ENCODE measurements around the gene RNF40. TPM values are rescaled to one million over a fixed set of nuclear protein-coding genes. Genes with fewer than 3 reads are reported as not detected.
A peak's percentile ranks its signal among the peaks of the same experiment; 100 is the strongest.

RNF40 gene
- total and polyA plus RNA-seq, 4 donors = 25.9 to 55.4 (median 34.1) TPM

- WGBS = 77% methylated on average over 15 of the region's 15 CpGs
- Histone ChIP-seq H3K27me3 (ENCODE audit: control insufficient read depth in 4 of 4, insufficient read depth in 4 of 4, low read length in 3 of 4) (no peaks in the 10 kb centered on the region), H3K9ac (ENCODE audit: low read depth in 1 of 2, low read length in 2 of 2) (peak overlapping the region; percentile 95 to 98), H3K9me3 (ENCODE audit: control insufficient read depth in 4 of 4, low read length in 3 of 4) (no peaks in the 10 kb centered on the region), H3K27ac (ENCODE audit: low read depth in 1 of 2, low read length in 2 of 2) (peak overlapping the region in 1 of 2 donors; percentile 91), H3K4me1 (ENCODE audit: control insufficient read depth in 4 of 4, insufficient read depth in 4 of 4, low read length in 3 of 4) (peaks cover 4 to 29% (median 24%) of the 10 kb centered on the region in 4 donors), H3K4me3 (ENCODE audit: low read depth in 1 of 3, low read length in 3 of 3) (peak overlapping the region; percentile 78 to 98 (median 92)), H3K36me3 (ENCODE audit: control insufficient read depth in 4 of 4, insufficient read depth in 3 of 4, low read depth in 1 of 4, low read length in 3 of 4) (peaks cover 24 to 48% (median 41%) of the 10 kb centered on the region in 4 donors)
- TF ChIP-seq JUND (IDR thresholded peaks at IDR 0.05) = no peak
- DNase-seq (ENCODE audit: low spot score) = no peak
Measured at GRCh38 chr16:30762991-30763725, 1.0 kb downstream of the RNF40 start.

GRCh38 chr16:30764086-30764485 is 2.0 kb downstream of the RNF40 start:
- Histone ChIP-seq H3K9me3 (ENCODE audit: control insufficient read depth in 4 of 4, low read length in 3 of 4) (no peaks in the 10 kb centered on the region), H3K4me3 (ENCODE audit: low read depth in 1 of 3, low read length in 3 of 3) (no peak overlapping the region), H3K27ac (ENCODE audit: low read depth in 1 of 2, low read length in 2 of 2) (no peak overlapping the region), H3K9ac (ENCODE audit: low read depth in 1 of 2, low read length in 2 of 2) (no peak overlapping the region), H3K4me1 (ENCODE audit: control insufficient read depth in 4 of 4, insufficient read depth in 4 of 4, low read length in 3 of 4) (peaks cover 4 to 29% (median 24%) of the 10 kb centered on the region in 4 donors), H3K36me3 (ENCODE audit: control insufficient read depth in 4 of 4, insufficient read depth in 3 of 4, low read depth in 1 of 4, low read length in 3 of 4) (peaks cover 31 to 57% (median 50%) of the 10 kb centered on the region in 4 donors), H3K27me3 (ENCODE audit: control insufficient read depth in 4 of 4, insufficient read depth in 4 of 4, low read length in 3 of 4) (no peaks in the 10 kb centered on the region)
- TF ChIP-seq FOXA1 (IDR thresholded peaks at IDR 0.05) = no peak
- TF ChIP-seq REST (IDR thresholded peaks at IDR 0.05) = no peak
- no peak for DNase-seq (ENCODE audit: low spot score)
- 95% methylated on average over 11 of the region's 11 CpGs for WGBS

- DNase-seq (ENCODE audit: low spot score) = no peak
- H3K9me3 ChIP-seq (ENCODE audit: control insufficient read depth in 4 of 4, low read length in 3 of 4) = no peaks in the 10 kb centered on the region
- H3K27me3 ChIP-seq (ENCODE audit: control insufficient read depth in 4 of 4, insufficient read depth in 4 of 4, low read length in 3 of 4) = no peaks in the 10 kb centered on the region
- 97% methylated on average over 12 of the region's 12 CpGs for WGBS
- peaks cover 35 to 65% (median 56%) of the 10 kb centered on the region in 4 donors for H3K36me3 ChIP-seq (ENCODE audit: control insufficient read depth in 4 of 4, insufficient read depth in 3 of 4, low read depth in 1 of 4, low read length in 3 of 4)
- TF ChIP-seq ATF3 (IDR thresholded peaks at IDR 0.05) = no peak
- no peak for TF ChIP-seq TAF1 (conservative IDR thresholded peaks at IDR 0.05)
- TF ChIP-seq RXRA (IDR thresholded peaks at IDR 0.05) = no peak
- no peak for TF ChIP-seq YY1 (IDR thresholded peaks at IDR 0.05)
- TF ChIP-seq REST (IDR thresholded peaks at IDR 0.05) = no peak
- TF ChIP-seq SP1 (IDR thresholded peaks at IDR 0.05) = no peak
- TF ChIP-seq GABPA (IDR thresholded peaks at IDR 0.05 in 1 of 2, conservative IDR thresholded peaks at IDR 0.05 in 1 of 2) = no peak
- TF ChIP-seq RAD21 (IDR thresholded peaks at IDR 0.05) = no peak
- TF ChIP-seq ZBTB33 (IDR thresholded peaks at IDR 0.05) = no peak
- TF ChIP-seq FOXA1 (IDR thresholded peaks at IDR 0.05) = no peak
- TF ChIP-seq FOXA2 (IDR thresholded peaks at IDR 0.05) = no peak
- no peak overlapping the region for H3K27ac ChIP-seq (ENCODE audit: low read depth in 1 of 2, low read length in 2 of 2)
- H3K4me1 ChIP-seq (ENCODE audit: control insufficient read depth in 4 of 4, insufficient read depth in 4 of 4, low read length in 3 of 4) = peaks cover 4 to 29% (median 24%) of the 10 kb centered on the region in 4 donors
- H3K4me3 ChIP-seq (ENCODE audit: low read depth in 1 of 3, low read length in 3 of 3) = no peak overlapping the region
- H3K9ac ChIP-seq (ENCODE audit: low read depth in 1 of 2, low read length in 2 of 2) = no peak overlapping the region
Measured at GRCh38 chr16:30764816-30765465, 2.8 kb downstream of the RNF40 start.
